Peyer's patch (tissue), 4 donors: ENCODE results near the gene ZSWIM5. TPM values are rescaled to one million over a fixed set of nuclear protein-coding genes. Genes with fewer than 3 reads are reported as not detected.
"Not testable (repeated sequence)": the region's sequence is repeated elsewhere in the genome, so short reads cannot be mapped to it uniquely, and the experiment has no call there.

Source experiments
- DNase-seq, 3 donors: peaks; one replicate each; pipeline ENCODE4 v3.0.0-alpha.2; 2017 to 2019
- H3K27ac ChIP-seq, 4 donors: fragments of 200-600 bp; sonication (generic); one replicate each; pipeline ENCODE4 v1.5.1; 2016 to 2019
- H3K27me3 ChIP-seq, 2 donors: fragments of 200-600 bp; sonication (generic); one replicate each; pipeline ENCODE4 v1.5.1; 2019
- H3K36me3 ChIP-seq, 3 donors: fragments of 200-600 bp; sonication (generic); one replicate each; pipeline ENCODE4 v1.5.1; 2016 to 2019
- H3K4me1 ChIP-seq, 4 donors: fragments of 200-600 bp; sonication (generic); one replicate each; pipeline ENCODE4 v1.5.1; 2016 to 2019
- H3K4me3 ChIP-seq, 4 donors: fragments of 200-600 bp; sonication (generic); 1 replicate in 3 of 4; 2 replicates in 1 of 4; pipeline ENCODE4 v1.5.1; 2016 to 2019; ENCODE audit warnings: mild to moderate bottlenecking in 1 of 4
- H3K9me3 ChIP-seq, 4 donors: fragments of 200-600 bp; sonication (generic); one replicate each; pipeline ENCODE4 v1.5.1; 2016 to 2019; ENCODE audit warnings: mild to moderate bottlenecking in 1 of 4
- CTCF ChIP-seq, 6 experiments: fragments of 450-650 bp in 4 of 6; fragments of 200-600 bp in 2 of 6; sonication (generic) in 1 of 6; IDR thresholded peaks; one replicate each; pipeline ENCODE4 v1.5.1; 2017 to 2019; ENCODE audit warnings: antibody characterized with exemption in 6 of 6, mild to moderate bottlenecking in 3 of 6, moderate library complexity in 1 of 6
- POLR2A ChIP-seq, 2 donors: fragments of 450-650 bp; IDR thresholded peaks; one replicate each; pipeline ENCODE4 v1.5.1; 2017; ENCODE audit warnings: antibody characterized with exemption in 2 of 2, mild to moderate bottlenecking in 2 of 2, moderate library complexity in 2 of 2
- total RNA-seq, 4 donors: library from RNA; depleted of rRNA; stranded (reverse); fragments of >200 nt; gene quantifications; one replicate each; pipeline ENCODE4 v1.1.0, GENCODE V29; 2016

ZSWIM5 gene
- total RNA-seq, 4 donors from 2014 or later: 8.3 to 16.5 (median 13.4) TPM

GRCh38 chr1:45172764-45173163, 33.6 kb downstream of the ZSWIM5 start:
- no peak for DNase-seq
- TF ChIP-seq POLR2A (IDR thresholded peaks at IDR 0.05) (no peak), CTCF (IDR thresholded peaks at IDR 0.05) (no peak)
- Histone ChIP-seq H3K4me3 (no peak overlapping the region), H3K27me3 (no peaks in the 10 kb centered on the region), H3K9me3 (no peaks in the 10 kb centered on the region), H3K27ac (no peak overlapping the region), H3K36me3 (no peaks in the 10 kb centered on the region), H3K4me1 (no peaks in the 10 kb centered on the region)

- Histone ChIP-seq H3K27ac (no peak overlapping the region), H3K27me3 (no peaks in the 10 kb centered on the region), H3K9me3 (no peaks in the 10 kb centered on the region), H3K4me1 (no peaks in the 10 kb centered on the region), H3K4me3 (no peak overlapping the region), H3K36me3 (no peaks in the 10 kb centered on the region)
- no peak for DNase-seq
- TF ChIP-seq CTCF (IDR thresholded peaks at IDR 0.05) (no peak), POLR2A (IDR thresholded peaks at IDR 0.05) (no peak)
These were observed 34.4 kb downstream of the ZSWIM5 start for GRCh38 chr1:45172005-45172404.

- Histone ChIP-seq H3K9me3 (no peaks in the 10 kb centered on the region), H3K4me3 (no peak overlapping the region), H3K36me3 (no peaks in the 10 kb centered on the region), H3K27ac (no peak overlapping the region), H3K4me1 (no peaks in the 10 kb centered on the region), H3K27me3 (no peaks in the 10 kb centered on the region)
- no peak for DNase-seq
- no peak for TF ChIP-seq CTCF (IDR thresholded peaks at IDR 0.05)
- TF ChIP-seq POLR2A (IDR thresholded peaks at IDR 0.05): no peak
These were observed 34.8 kb downstream of the ZSWIM5 start for GRCh38 chr1:45171575-45171974.

- Histone ChIP-seq H3K4me3 (no peak overlapping the region), H3K36me3 (no peaks in the 10 kb centered on the region), H3K27me3 (no peaks in the 10 kb centered on the region), H3K27ac (no peak overlapping the region), H3K9me3 (no peaks in the 10 kb centered on the region), H3K4me1 (no peaks in the 10 kb centered on the region)
- no peak for DNase-seq
- TF ChIP-seq CTCF (IDR thresholded peaks at IDR 0.05): no peak
- no peak for TF ChIP-seq POLR2A (IDR thresholded peaks at IDR 0.05)
These were observed 36.2 kb downstream of the ZSWIM5 start for GRCh38 chr1:45170151-45170742.

DNA sequence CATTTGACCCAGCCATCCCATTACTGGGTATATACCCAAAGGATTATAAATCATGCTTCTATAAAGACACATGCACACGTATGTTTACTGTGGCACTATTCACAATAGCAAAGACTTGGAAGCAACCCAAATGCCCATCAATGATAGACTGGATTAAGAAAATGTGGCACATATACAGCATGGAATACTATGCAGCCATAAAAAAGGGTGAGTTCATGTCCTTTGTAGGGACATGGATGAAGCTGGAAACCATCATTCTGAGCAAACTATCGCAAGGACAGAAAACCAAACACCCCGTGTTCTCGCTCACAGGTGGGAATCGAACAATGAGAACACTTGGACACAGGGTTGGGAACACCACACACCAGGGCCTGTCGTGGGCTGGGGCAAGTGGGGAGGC, 38.5 kb downstream of the ZSWIM5 start:
- H3K9me3 ChIP-seq, H3K27me3 ChIP-seq, H3K36me3 ChIP-seq, H3K4me1 ChIP-seq, H3K4me3 ChIP-seq, DNase-seq, H3K27ac ChIP-seq: not testable (repeated sequence)

GRCh38 chr1:45164307-45164706, 42.1 kb downstream of the ZSWIM5 start:
- not testable (repeated sequence) for H3K4me1 ChIP-seq, H3K4me3 ChIP-seq, H3K27me3 ChIP-seq, H3K9me3 ChIP-seq, H3K27ac ChIP-seq, H3K36me3 ChIP-seq, DNase-seq

GRCh38 chr1:45163111-45163510, 43.3 kb downstream of the ZSWIM5 start:
- H3K4me1 ChIP-seq, H3K9me3 ChIP-seq, H3K27me3 ChIP-seq, H3K27ac ChIP-seq, H3K4me3 ChIP-seq, H3K36me3 ChIP-seq, DNase-seq: not testable (repeated sequence)

DNA sequence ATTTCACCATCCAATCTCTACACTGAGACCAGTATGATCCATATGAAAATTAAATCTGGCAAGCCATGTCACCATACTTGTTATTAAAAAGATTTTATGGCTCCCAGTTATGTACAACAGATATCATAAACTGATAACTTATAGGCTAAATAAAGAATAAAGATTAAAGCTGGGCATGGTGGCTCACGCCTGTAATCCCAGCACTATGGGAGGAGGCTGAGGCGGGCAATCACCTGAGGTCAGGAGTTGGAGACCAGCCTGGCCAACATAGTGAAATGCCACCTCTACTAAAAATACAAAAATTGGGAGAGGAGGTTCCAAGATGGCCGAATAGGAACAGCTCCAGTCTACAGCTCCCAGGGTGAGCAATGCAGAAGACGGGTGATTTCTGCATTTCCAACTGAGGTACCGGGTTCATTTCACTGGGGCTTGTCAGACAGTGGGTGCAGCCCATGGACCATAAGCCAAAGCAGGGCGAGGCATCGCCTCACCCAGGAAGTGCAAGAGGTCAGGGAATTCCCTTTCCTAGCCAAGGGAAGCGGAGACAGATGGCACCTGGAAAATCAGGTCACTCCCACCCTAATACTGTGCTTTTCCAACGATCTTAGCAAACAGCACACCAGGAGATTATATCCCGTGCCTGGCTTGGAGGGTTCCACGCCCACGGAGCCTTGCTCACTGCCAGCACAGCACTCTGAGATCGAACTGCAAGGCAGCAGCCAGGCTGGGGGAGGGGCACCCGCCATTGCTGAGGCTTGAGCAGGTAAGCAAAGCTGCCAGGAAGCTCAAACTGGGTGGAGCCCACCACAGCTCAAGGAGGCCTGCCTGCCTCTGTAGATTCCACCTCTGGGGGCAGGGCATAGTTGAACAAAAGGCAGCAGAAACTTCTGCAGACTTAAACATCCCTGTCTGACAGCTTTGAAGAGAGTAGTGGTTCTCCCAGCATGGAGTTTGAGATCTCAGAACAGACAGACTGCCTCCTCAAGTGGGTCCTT, 44.1 kb downstream of the ZSWIM5 start:
- H3K27me3 ChIP-seq, H3K9me3 ChIP-seq, H3K27ac ChIP-seq, H3K4me3 ChIP-seq, DNase-seq, H3K4me1 ChIP-seq, H3K36me3 ChIP-seq: not testable (repeated sequence)
